IMR-90 (cell line): ENCODE data around the gene FADS6. TPM values are rescaled to one million over a fixed set of nuclear protein-coding genes. Genes with fewer than 3 reads are reported as not detected.
A peak's percentile ranks its signal among the peaks of the same experiment; 100 is the strongest.

Experiments
- ATAC-seq: fragments of 200-7000 bp; cut with Tn5 transposase; 2 replicates; pipeline ENCODE4 v1.9.1; 2020; ENCODE audit warnings: low read depth, mild to moderate bottlenecking, moderate library complexity
- Bru-seq: library from RNA; stranded (reverse); fragments of 400-500 nt; gene quantifications from one replicate; lab custom pipeline; 2021; lab: Mats Ljungman, UMichigan
- BruChase-seq, 2 experiments: library from RNA; stranded (reverse); fragments of 400-500 nt; gene quantifications; one replicate each; lab custom pipeline; 2021; lab: Mats Ljungman, UMichigan
- BruUV-seq: library from RNA; stranded (reverse); fragments of 400-500 nt; replicated peaks from 2 replicates; lab custom pipeline; 2021; lab: Mats Ljungman, UMichigan
- CTCF ChIA-PET: fragments of 300-600 bp; formaldehyde crosslinking; extraction: SDS; loops from one replicate; lab custom pipeline; 2021; ENCODE audit warnings: antibody characterized with exemption; lab: Yijun Ruan, JAX
- POLR2A ChIA-PET: fragments of 300-600 bp; sonication (Branson Sonifier 250); formaldehyde crosslinking; loops from one replicate; lab custom pipeline; 2022; ENCODE audit warnings: antibody characterized with exemption; ENCODE audit not compliant: unreplicated experiment; lab: Charles Lee
- DNase-seq: peaks from one replicate; pipeline ENCODE4 v3.0.0; 2013
- H2AFZ ChIP-seq: replicated peaks from 2 replicates; pipeline ENCODE3; 2013; ENCODE audit warnings: low read length, mild to moderate bottlenecking; ENCODE audit not compliant: poor library complexity
- H2AK5ac ChIP-seq: 2 replicates; pipeline ENCODE4 v1.6.1; 2013; ENCODE audit warnings: low read depth, low read length, inconsistent platforms
- H2AK9ac ChIP-seq: replicated peaks from 2 replicates; pipeline ENCODE3; 2013; ENCODE audit warnings: mild to moderate bottlenecking, low read depth, low read length, moderate library complexity; ENCODE audit not compliant: poor library complexity
- H2BK120ac ChIP-seq: 2 replicates; pipeline ENCODE4 v1.6.1; 2013; ENCODE audit warnings: low read depth, low read length, inconsistent platforms
- H2BK15ac ChIP-seq: 3 replicates; pipeline ENCODE4 v1.6.1; 2013; ENCODE audit warnings: low read depth, low read length, inconsistent platforms
- H2BK20ac ChIP-seq: 2 replicates; pipeline ENCODE4 v1.6.1; 2013; ENCODE audit warnings: low read depth, mild to moderate bottlenecking, inconsistent platforms, low read length, moderate library complexity
- H2BK5ac ChIP-seq: 2 replicates; pipeline ENCODE4 v1.6.1; 2013; ENCODE audit warnings: mild to moderate bottlenecking, low read depth, low read length, inconsistent platforms; ENCODE audit not compliant: poor library complexity, severe bottlenecking
- H3K14ac ChIP-seq: replicated peaks from 2 replicates; pipeline ENCODE4 v1.6.1; 2013; ENCODE audit warnings: low read depth, low read length, inconsistent platforms
- H3K18ac ChIP-seq: 2 replicates; pipeline ENCODE4 v1.6.1; 2013; ENCODE audit warnings: low read depth, low read length, control low read depth
- H3K23ac ChIP-seq: 2 replicates; pipeline ENCODE4 v1.6.1; 2013; ENCODE audit warnings: low read depth, low read length, inconsistent platforms
- H3K27ac ChIP-seq: 2 replicates; pipeline ENCODE4 v1.5.1; 2013; ENCODE audit warnings: mild to moderate bottlenecking, control low read depth, low read length; ENCODE audit not compliant: insufficient read depth
- H3K27me3 ChIP-seq: 2 replicates; pipeline ENCODE4 v1.6.1; 2013; ENCODE audit warnings: low read length; ENCODE audit not compliant: control insufficient read depth, insufficient read depth
- H3K36me3 ChIP-seq: 2 replicates; pipeline ENCODE4 v1.6.1; 2013; ENCODE audit warnings: low read length, mixed read lengths; ENCODE audit not compliant: control insufficient read depth, insufficient read depth
- H3K4ac ChIP-seq: 2 replicates; pipeline ENCODE4 v1.6.1; 2013; ENCODE audit warnings: low read depth, low read length, inconsistent platforms
- H3K4me1 ChIP-seq: 2 replicates; pipeline ENCODE4 v1.6.1; 2013; ENCODE audit warnings: low read length, mixed read lengths; ENCODE audit not compliant: control insufficient read depth, insufficient read depth
- H3K4me2 ChIP-seq: 2 replicates; pipeline ENCODE4 v1.6.1; 2013; ENCODE audit warnings: low read depth, mild to moderate bottlenecking, control low read depth, low read length, moderate library complexity
- H3K4me3 ChIP-seq: 2 replicates; pipeline ENCODE4 v1.5.1; 2013; ENCODE audit warnings: low read depth, mild to moderate bottlenecking, control low read depth, low read length, moderate library complexity; ENCODE audit not compliant: insufficient read depth
- H3K56ac ChIP-seq: 2 replicates; pipeline ENCODE4 v1.6.1; 2013; ENCODE audit warnings: low read length, inconsistent platforms; ENCODE audit not compliant: insufficient read depth; ENCODE audit errors: extremely low read depth
- H3K79me1 ChIP-seq, 2 experiments: 2 replicates each; pipeline ENCODE4 v1.6.1; 2013; ENCODE audit warnings: low read length in 2 of 2, inconsistent platforms in 1 of 2, low read depth in 1 of 2
- H3K9ac ChIP-seq: 2 replicates; pipeline ENCODE4 v1.6.1; 2013; ENCODE audit warnings: low read depth, low read length, control low read depth
- H3K9me1 ChIP-seq: 2 replicates; pipeline ENCODE4 v1.6.1; 2013; ENCODE audit warnings: low read length, inconsistent platforms; ENCODE audit not compliant: insufficient read depth
- H3K9me3 ChIP-seq: 2 replicates; pipeline ENCODE4 v1.6.1; 2013; ENCODE audit warnings: low read length; ENCODE audit not compliant: control insufficient read depth, insufficient read depth
- H4K20me1 ChIP-seq: 2 replicates; pipeline ENCODE4 v1.6.1; 2013; ENCODE audit warnings: low read length, inconsistent platforms; ENCODE audit not compliant: insufficient read depth
- H4K5ac ChIP-seq: 2 replicates; pipeline ENCODE4 v1.6.1; 2013; ENCODE audit warnings: mild to moderate bottlenecking, low read depth, low read length, control low read depth
- H4K8ac ChIP-seq, 2 experiments: 2 replicates each; pipeline ENCODE4 v1.6.1; 2013; ENCODE audit warnings: low read depth in 2 of 2, low read length in 2 of 2, control low read depth in 1 of 2, inconsistent platforms in 1 of 2
- H4K91ac ChIP-seq: 2 replicates; pipeline ENCODE4 v1.6.1; 2013; ENCODE audit warnings: low read depth, low read length, inconsistent platforms; ENCODE audit not compliant: insufficient read depth
- CEBPB ChIP-seq: IDR thresholded peaks from 2 replicates; pipeline ENCODE4 v1.6.1; 2012; ENCODE audit warnings: low read depth, low read length, improper control_type of control experiment
- ELK1 ChIP-seq: fragments of 150-350 bp; IDR thresholded peaks from 2 replicates; pipeline ENCODE4 v1.6.1; 2016; ENCODE audit warnings: low read depth, mild to moderate bottlenecking, low read length, moderate library complexity, borderline replicate concordance
- MAFK ChIP-seq: IDR thresholded peaks from 2 replicates; pipeline ENCODE4 v1.6.1; 2012; ENCODE audit warnings: low read depth, low read length, improper control_type of control experiment
- MAZ ChIP-seq: IDR thresholded peaks from 2 replicates; pipeline ENCODE4 v1.6.1; 2012; ENCODE audit warnings: low read depth, mild to moderate bottlenecking, low read length, improper control_type of control experiment, moderate library complexity, borderline replicate concordance
- NFE2L2 ChIP-seq: fragments of 150-350 bp; IDR thresholded peaks from 2 replicates; pipeline ENCODE4 v1.6.1; 2016; ENCODE audit warnings: low read depth, mild to moderate bottlenecking, low read length
- RAD21 ChIP-seq: IDR thresholded peaks from 2 replicates; pipeline ENCODE4 v1.6.1; 2012; ENCODE audit warnings: low read length, improper control_type of control experiment
- RCOR1 ChIP-seq: IDR thresholded peaks from 2 replicates; pipeline ENCODE4 v1.6.1; 2012; ENCODE audit warnings: mild to moderate bottlenecking, low read length, improper control_type of control experiment; ENCODE audit not compliant: insufficient replicate concordance
- SMC3 ChIP-seq: fragments of 150-350 bp; IDR thresholded peaks from 2 replicates; pipeline ENCODE4 v1.6.1; 2016; ENCODE audit warnings: low read depth, mild to moderate bottlenecking, antibody characterized with exemption, low read length, moderate library complexity
- WGBS, 2 experiments: methylation state at CpG; one replicate each; pipeline versions ENCODE4 v1.1.5 to v1.1.7; 2013; ENCODE audit warnings: missing lambda C conversion rate in 2 of 2; ENCODE audit not compliant: insufficient read length in 1 of 2; ENCODE audit errors: extremely low coverage in 2 of 2; 5-methylcytosine and 5-hydroxymethylcytosine counted together
- dilution Hi-C: fragments of 300-500 bp; cut with HindIII; formaldehyde crosslinking; loops from one replicate; pipeline ENCODE4 v1.14.3; 2018; ENCODE audit warnings: low sequenced_read_pairs; ENCODE audit not compliant: unreplicated experiment
- in situ Hi-C: fragments of 300-500 bp; cut with MboI; formaldehyde crosslinking; loops from 3 replicates; pipeline ENCODE4 v1.14.3; 2019; ENCODE audit warnings: low sequenced_read_pairs, inconsistent platforms, mixed read lengths
- intact Hi-C: fragments of 100-400 bp; cut with micrococcal nuclease; formaldehyde crosslinking; loops from 2 replicates; pipeline ENCODE4 v1.10.0; 2022
- long read RNA-seq: library from polyadenylated mRNA; unstranded; transcript quantifications from one replicate; pipeline ENCODE4 v2.0.0, GENCODE V29; 2021; ENCODE audit not compliant: unreplicated experiment
- polyA plus RNA-seq, 3 experiments: library from polyadenylated mRNA; depleted of rRNA; stranded (reverse); fragments of >200 nt; gene quantifications; 2 replicates each; pipeline ENCODE4 v1.2.3, GENCODE V29; 2012; ENCODE audit warnings: low replicate concordance in 1 of 3
- total RNA-seq: library from RNA; depleted of rRNA; stranded (reverse); fragments of >200 nt; gene quantifications from 2 replicates; pipeline ENCODE4 v1.2.3, GENCODE V29; 2012; rRNA removed

Gene FADS6, protein sequence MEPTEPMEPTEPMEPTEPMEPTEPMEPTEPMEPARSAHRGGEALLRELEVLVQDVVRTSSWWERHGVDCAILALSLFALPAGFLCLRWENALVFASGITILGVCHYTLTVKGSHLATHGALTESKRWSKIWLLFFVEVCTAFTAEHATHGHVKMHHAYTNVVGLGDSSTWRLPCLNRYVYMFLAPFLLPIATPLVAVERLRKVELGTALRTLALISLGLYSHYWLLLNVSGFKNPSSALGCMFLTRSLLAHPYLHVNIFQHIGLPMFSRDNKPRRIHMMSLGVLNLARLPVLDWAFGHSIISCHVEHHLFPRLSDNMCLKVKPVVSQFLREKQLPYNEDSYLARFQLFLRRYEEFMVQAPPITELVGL
- total RNA-seq (not detected in 2 replicates), polyA plus RNA-seq (2012; rRNA removed) (not detected in 2 replicates), Bru-seq, nascent RNA (not detected), BruChase-seq, experiment 1, labeled RNA remaining after a 6-hour chase (not detected), BruChase-seq, experiment 2, labeled RNA remaining after a 2-hour chase (percentile 5 among the genes with signal in this experiment)
- not detected in 2 replicates for polyA plus RNA-seq (2012; cell fraction: cytosol; rRNA removed)
- not detected in 2 replicates for polyA plus RNA-seq (2012; cell fraction: nucleus; rRNA removed; ENCODE audit: low replicate concordance)
- long read RNA-seq: 0 reads

- peak within 1 kb of the TSS; percentile 51 for H2AFZ ChIP-seq
- no peak within 1 kb of the TSS; the same call in 1 of the 2 replicates for H3K4me2 ChIP-seq
- H4K8ac ChIP-seq: no peak within 1 kb of the TSS
- POLR2A ChIA-PET: interaction anchor here (0.5 to 0.7 kb wide), 2 partner anchors 95 to 262 kb away, joined by 3 to 5 read pairs; no protein-coding TSS in a partner anchor
- BruUV-seq: no TSS peak
- H3K18ac ChIP-seq: no peak within 1 kb of the TSS
- H2BK120ac ChIP-seq: no peak within 1 kb of the TSS
- H2BK5ac ChIP-seq: no peak within 1 kb of the TSS
- H3K4me3 ChIP-seq: no peak within 1 kb of the TSS
- H3K23ac ChIP-seq: no peak within 1 kb of the TSS
- H4K20me1 ChIP-seq: no peaks in the 10 kb centered on the region
- no peak within 1 kb of the TSS for H2AK9ac ChIP-seq
- intact Hi-C loops (no loop called here), dilution Hi-C loops (no loop called here), in situ Hi-C loops (no loop called here)
- no peak within 1 kb of the TSS for H3K56ac ChIP-seq
- no peak within 1 kb of the TSS for H4K91ac ChIP-seq
- H2AK5ac ChIP-seq: no peak within 1 kb of the TSS
- 8% methylated on average over 55 of the region's 86 CpGs; no CpG with 5 or more reads in 1 of the 2 experiments for WGBS, 2 experiments
- H3K36me3 ChIP-seq: no peaks in the 10 kb centered on the region
- no peaks in the 10 kb centered on the region for H3K9me3 ChIP-seq
- H3K27me3 ChIP-seq: peaks cover 79% of the 10 kb centered on the region
- no peak within 1 kb of the TSS for H3K14ac ChIP-seq
- no peak within 1 kb of the TSS for H2BK20ac ChIP-seq
- H3K27ac ChIP-seq: no peak within 1 kb of the TSS
- no peak within 1 kb of the TSS for H4K5ac ChIP-seq
- no peak within 1 kb of the TSS for H3K9ac ChIP-seq
- no peak within 1 kb of the TSS for H2BK15ac ChIP-seq
- CTCF ChIA-PET: no interaction called here
- no peak within 1 kb of the TSS for H3K4ac ChIP-seq
- H3K79me1 ChIP-seq: no peaks in the 10 kb centered on the region
- no peaks in the 10 kb centered on the region for H3K9me1 ChIP-seq
- TF ChIP-seq ELK1 (no peak), MAFK (no peak), NFE2L2 (no peak), RAD21 (no peak), MAZ (no peak), SMC3 (no peak), CEBPB (no peak), RCOR1 (no peak)
- DNase-seq (no peak), ATAC-seq (peak; percentile 17)
- peaks cover 2% of the 10 kb centered on the region; the same call in 1 of the 2 replicates for H3K4me1 ChIP-seq
Observed at GRCh38 chr17:74892974-74893911, at the start of gene FADS6. Gene FADS6, minus strand, starts transcription at chr17:74893633. Its CDS starts 38 bp downstream, at chr17:74893595.
